Choroid plexus epithelial cell (primary cell): Measurements from ENCODE around the gene PPT2.
"Not testable (repeated sequence)": the region's sequence is repeated elsewhere in the genome, so short reads cannot be mapped to it uniquely, and the experiment has no call there.

Experiments
- DNase-seq: peaks from one replicate; pipeline ENCODE4 v3.0.0-alpha.2; 2010; ENCODE audit warnings: low read depth
- H3K4me3 ChIP-seq: 2 replicates; pipeline ENCODE4 v1.5.1; 2011; ENCODE audit warnings: low read depth, mild to moderate bottlenecking, control low read depth, low read length, moderate library complexity
- CTCF ChIP-seq: conservative IDR thresholded peaks from 2 replicates; pipeline ENCODE4 v1.5.1; 2011; ENCODE audit warnings: low read depth, mild to moderate bottlenecking, control low read depth, inconsistent platforms, low read length, moderate library complexity

PPT2 gene

DNA sequence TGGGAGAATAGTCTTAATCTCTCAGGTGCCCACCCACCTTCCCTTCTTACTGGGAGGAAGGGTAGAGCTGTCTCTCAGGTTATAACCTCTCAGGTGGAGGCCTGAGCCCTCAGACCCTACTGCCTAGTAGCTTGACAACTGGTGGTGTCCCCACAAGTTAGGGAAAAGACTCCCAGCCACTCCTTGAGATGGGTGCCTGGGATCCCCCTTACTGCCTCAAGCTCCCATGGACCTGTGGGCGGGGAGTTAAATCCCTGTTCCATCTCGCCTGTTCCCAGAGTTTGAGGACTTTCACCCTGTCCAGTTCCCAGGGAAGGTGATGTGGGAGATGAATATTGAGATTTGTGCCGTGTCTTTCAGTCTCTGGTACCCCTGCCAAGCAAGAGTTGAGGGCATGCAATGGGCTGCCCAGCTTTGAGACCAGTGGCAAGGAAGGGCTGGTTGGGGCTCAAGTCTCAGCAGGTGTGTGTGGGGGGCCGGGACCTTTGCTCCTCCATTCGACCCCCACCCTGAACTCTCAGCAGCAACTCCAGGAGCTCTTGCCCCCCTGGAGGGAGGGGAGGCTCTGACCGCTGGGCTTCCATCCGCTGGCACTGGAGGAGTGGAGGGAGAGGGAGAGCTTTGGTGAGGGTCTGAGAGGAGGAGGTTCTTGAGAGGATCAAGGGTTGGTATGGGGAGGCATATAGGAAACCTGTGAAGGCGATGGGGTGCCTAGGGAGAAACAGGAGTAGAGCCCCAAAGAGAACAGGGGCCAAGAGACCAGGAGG lies 37.2 kb downstream of the PPT2 start:
- H3K4me3 ChIP-seq, result no peak overlapping the region
- no peak for DNase-seq
- TF ChIP-seq CTCF, result no peak

- no peak for TF ChIP-seq CTCF
- DNase-seq, result no peak
- H3K4me3 ChIP-seq, result peak overlapping the region; percentile 30
Observed at GRCh38 chr6:32191696-32192607, 38.0 kb downstream of the PPT2 start.

GRCh38 chr6:32192608-32193039 lies 38.7 kb downstream of the PPT2 start, which contains the start of gene GPSM3:
GPSM3 (minus strand) TSS chr6:32192643; CDS start chr6:32192513, 130 bp downstream.
- DNase-seq, result peak; percentile 56
- H3K4me3 ChIP-seq, result peak within 1 kb of the TSS; percentile 44
- no peak for TF ChIP-seq CTCF

- H3K4me3 ChIP-seq, result not testable (repeated sequence)
Observed at GRCh38 chr6:32193096-32193495, 39.2 kb downstream of the PPT2 start.

DNA sequence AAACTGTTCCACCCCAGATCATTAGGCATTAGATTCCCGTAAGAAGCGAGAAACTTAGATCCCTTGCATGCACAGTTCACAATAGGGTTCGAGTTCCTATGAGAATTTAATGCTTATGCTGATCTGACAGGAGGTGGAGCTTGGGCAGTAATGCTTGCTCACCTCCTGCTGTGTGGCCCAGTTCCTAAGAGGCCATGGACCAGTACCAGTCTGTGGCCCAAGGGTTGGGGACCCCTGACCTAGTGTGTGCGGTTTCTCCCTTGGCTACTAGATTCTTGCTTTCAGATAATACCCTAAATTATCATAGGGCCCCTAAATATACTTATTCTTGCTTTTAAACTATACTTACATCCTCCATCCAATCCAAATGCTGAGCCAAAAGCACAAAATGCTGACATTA lies 40.4 kb downstream of the PPT2 start:
- no peak overlapping the region for H3K4me3 ChIP-seq
- no peak for DNase-seq
- TF ChIP-seq CTCF, result no peak

More at GRCh38 chr6:32193096-32193495, 39.2 kb downstream of the PPT2 start:
- DNase-seq, result not testable (repeated sequence)

DNA sequence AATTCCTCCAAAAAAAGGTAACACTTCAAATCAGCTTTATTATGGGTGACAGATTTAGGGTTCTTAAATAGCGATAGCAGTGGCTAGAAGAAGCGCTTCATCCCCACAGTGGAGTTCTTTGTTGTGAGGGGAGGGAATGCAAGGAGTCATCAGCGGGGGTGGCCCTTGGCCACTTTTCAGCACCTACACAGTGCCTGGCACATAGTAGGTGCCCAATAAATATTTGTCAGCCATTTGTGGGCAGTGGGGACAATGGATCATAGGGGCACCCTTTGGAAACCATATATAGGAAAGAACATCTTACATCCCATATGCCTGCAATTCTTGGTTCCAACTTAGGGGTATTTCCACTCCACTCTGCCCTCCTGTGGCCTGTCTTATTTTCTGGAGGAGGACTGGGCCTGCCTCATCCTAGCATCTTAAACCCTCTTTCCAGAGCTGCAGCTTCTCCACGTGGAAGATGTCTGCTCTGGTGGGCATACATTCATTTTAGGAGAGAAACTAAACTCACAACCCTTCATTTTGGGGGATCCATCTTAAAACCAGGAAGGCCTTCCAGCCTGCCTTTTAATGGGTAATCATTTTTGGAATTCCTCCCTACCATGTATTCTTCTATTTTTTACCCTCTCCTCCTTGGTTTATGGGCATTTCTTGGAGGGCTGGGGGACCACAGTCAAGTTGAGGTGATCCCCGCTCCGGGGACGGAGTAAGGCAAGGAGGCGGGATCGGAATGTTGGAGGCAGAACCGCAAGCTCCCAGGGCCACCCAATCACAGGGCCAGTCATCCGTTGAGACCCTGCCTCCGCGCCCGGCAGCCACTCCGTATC lies 41.1 kb downstream of the PPT2 start:
- peak overlapping the region; percentile 49 for H3K4me3 ChIP-seq
- peak; percentile 82 for DNase-seq
- peak; percentile 82 for TF ChIP-seq CTCF

GRCh38 chr6:32195652-32195901 lies 41.6 kb downstream of the PPT2 start:
- peak overlapping the region; percentile 89 for H3K4me3 ChIP-seq
- DNase-seq, result peak; percentile 100
- TF ChIP-seq CTCF, result peak; percentile 51
